Right lobe of liver (tissue), 4 donors: ENCODE results near the gene ASB3.

ENCODE experiments used
- CTCF ChIP-seq, 4 donors: fragments of 200-600 bp in 3 of 4; fragments of 450-650 bp in 1 of 4; IDR thresholded peaks; one replicate each; pipeline versions ENCODE4 v1.5.1 to v1.8.0; 2016 to 2022; ENCODE audit warnings: antibody characterized with exemption in 4 of 4, mild to moderate bottlenecking in 2 of 4
- POLR2A ChIP-seq: fragments of 450-650 bp; IDR thresholded peaks from one replicate; pipeline ENCODE4 v1.6.1; 2017; ENCODE audit warnings: antibody characterized with exemption, mild to moderate bottlenecking
- donor health status: DM: no; HTN: no; CAD: no.
- donor health status: DM: no; HTN: no; CAD: no.
- donor health status: DM: no; HTN: yes; CAD: no.

GRCh38 chr2:53725662-53726061 is 61.1 kb downstream of the ASB3 start:
- TF ChIP-seq POLR2A: no peak
- TF ChIP-seq CTCF (IDR thresholded peaks at IDR 0.05): no peak
